GM12878 (cell line): ENCODE data around the gene LGALS8. TPM values are rescaled to one million over a fixed set of nuclear protein-coding genes. Genes with fewer than 3 reads are reported as not detected.

Source experiments
- ATAC-seq: fragments of 200-7000 bp; cut with Tn5 transposase; 3 replicates; pipeline ENCODE4 v1.9.1; 2020; ENCODE audit warnings: mild to moderate bottlenecking, moderate library complexity
- BruUV-seq: library from RNA; stranded (reverse); fragments of 400-500 nt; replicated peaks from 2 replicates; lab custom pipeline; 2021; lab: Mats Ljungman, UMichigan
- CTCF ChIA-PET: fragments of 300-600 bp; sonication (Branson Sonifier 250); formaldehyde crosslinking; extraction: SDS; loops from one replicate; lab custom pipeline; 2021; ENCODE audit warnings: inconsistent platforms; lab: Yijun Ruan, JAX
- POLR2A ChIA-PET: fragments of 350-600 bp; formaldehyde crosslinking; extraction: SDS; loops from one replicate; lab custom pipeline; 2021; ENCODE audit warnings: inconsistent platforms; lab: Charles Lee
- RAD21 ChIA-PET: fragments of 300-600 bp; sonication (Branson Sonifier 250); formaldehyde crosslinking; loops from one replicate; lab custom pipeline; 2023; ENCODE audit warnings: antibody characterized with exemption; ENCODE audit not compliant: unreplicated experiment; lab: Charles Lee
- SMC1A ChIA-PET: fragments of 300-600 bp; sonication (Branson Sonifier 250); formaldehyde crosslinking; loops from one replicate; lab custom pipeline; 2023; ENCODE audit not compliant: unreplicated experiment, uncharacterized antibody; lab: Charles Lee
- DNase-seq: peaks from one replicate; pipeline ENCODE4 v3.0.0-alpha.2; 2011; ENCODE audit warnings: low read depth, low spot score
- FAIRE-seq: peaks from 3 replicates; lab custom pipeline; 2011; peaks lifted over from hg19 to GRCh38; lab: Jason Lieb, UNC
- H2AFZ ChIP-seq: 2 replicates; pipeline ENCODE4 v1.6.0; 2011; ENCODE audit warnings: low read depth, low read length, control low read depth; ENCODE audit not compliant: control insufficient read depth
- H3K27ac ChIP-seq: 2 replicates; pipeline ENCODE4 v1.5.1; 2011; ENCODE audit warnings: control low read depth; ENCODE audit not compliant: control insufficient read depth, insufficient read depth
- H3K27me3 ChIP-seq, 2 experiments: replicated peaks in 1 of 2; 2 replicates each; pipeline versions ENCODE4 v1.6.0 to v1.6.1; 2011; ENCODE audit warnings: low read length in 1 of 2; ENCODE audit not compliant: control insufficient read depth in 2 of 2, insufficient read depth in 2 of 2
- H3K36me3 ChIP-seq, 2 experiments: 2 replicates each; pipeline ENCODE4 v1.5.1; 2011; ENCODE audit warnings: low read length in 1 of 2; ENCODE audit not compliant: control insufficient read depth in 2 of 2, insufficient read depth in 2 of 2
- H3K4me1 ChIP-seq: 2 replicates; pipeline ENCODE4 v1.6.1; 2011; ENCODE audit warnings: mild to moderate bottlenecking, low read length, moderate library complexity, mixed read lengths; ENCODE audit not compliant: control insufficient read depth, insufficient read depth
- H3K4me2 ChIP-seq: 2 replicates; pipeline ENCODE4 v1.6.0; 2011; ENCODE audit warnings: control low read depth; ENCODE audit not compliant: control insufficient read depth, insufficient read depth
- H3K4me3 ChIP-seq: fragments of 200-600 bp; sonication (generic); 2 replicates; pipeline ENCODE4 v1.5.1; 2016
- H3K79me2 ChIP-seq: 2 replicates; pipeline ENCODE4 v1.6.0; 2011; ENCODE audit warnings: low read length; ENCODE audit not compliant: control insufficient read depth, insufficient read depth
- H3K9ac ChIP-seq: 2 replicates; pipeline ENCODE4 v1.8.0; 2011; ENCODE audit warnings: low read length, control low read depth, mixed read lengths; ENCODE audit not compliant: control insufficient read depth, insufficient read depth
- H3K9me3 ChIP-seq: replicated peaks from 3 replicates; pipeline ENCODE4 v1.5.1; 2011; ENCODE audit warnings: mild to moderate bottlenecking, low read length; ENCODE audit not compliant: control insufficient read depth, insufficient read depth
- H4K20me1 ChIP-seq: 2 replicates; pipeline ENCODE4 v1.6.0; 2011; ENCODE audit not compliant: control insufficient read depth, insufficient read depth
- ATF3 ChIP-seq: IDR thresholded peaks from 2 replicates; pipeline ENCODE4 v1.6.1; 2011; ENCODE audit warnings: low read depth, mild to moderate bottlenecking, low read length, moderate library complexity, borderline replicate concordance; ENCODE audit errors: extremely low read depth
- BCL3 ChIP-seq: IDR thresholded peaks from 2 replicates; pipeline ENCODE4 v1.6.1; 2011; ENCODE audit warnings: borderline replicate concordance, low read depth, mild to moderate bottlenecking, moderate library complexity, low read length; ENCODE audit not compliant: insufficient read depth, poor library complexity, severe bottlenecking
- CBX5 ChIP-seq: sonication (generic); IDR thresholded peaks from 2 replicates; pipeline ENCODE4 v1.6.1; 2016; ENCODE audit warnings: low read depth, moderate library complexity, mild to moderate bottlenecking, inconsistent platforms
- IKZF1 ChIP-seq: fragments of 450-650 bp; conservative IDR thresholded peaks from 2 replicates; pipeline ENCODE4 v1.6.1; 2017; ENCODE audit warnings: antibody characterized with exemption, mild to moderate bottlenecking
- KLF5 ChIP-seq: fragments of 450-650 bp; IDR thresholded peaks from 2 replicates; pipeline ENCODE4 v1.6.1; 2014; ENCODE audit warnings: mild to moderate bottlenecking; ENCODE audit not compliant: partially characterized antibody
- LARP7 ChIP-seq: fragments of 450-650 bp; IDR thresholded peaks from 2 replicates; pipeline ENCODE4 v1.6.1; 2017; ENCODE audit warnings: mild to moderate bottlenecking
- RB1 ChIP-seq: fragments of 450-650 bp; formaldehyde crosslinking; IDR thresholded peaks from 2 replicates; pipeline ENCODE4 v1.6.1; 2017; ENCODE audit warnings: mild to moderate bottlenecking, borderline replicate concordance
- RUNX3 ChIP-seq: IDR thresholded peaks from 2 replicates; pipeline ENCODE4 v1.6.1; 2012; ENCODE audit warnings: low read length, inconsistent platforms
- SIN3A ChIP-seq: IDR thresholded peaks from 2 replicates; pipeline ENCODE4 v1.6.1; 2012; ENCODE audit warnings: low read depth, low read length, improper control_type of control experiment
- SPI1 ChIP-seq: IDR thresholded peaks from 2 replicates; pipeline ENCODE4 v1.6.1; 2011; ENCODE audit warnings: low read depth, mild to moderate bottlenecking, low read length, moderate library complexity, borderline replicate concordance; ENCODE audit not compliant: insufficient read depth
- TCF3 ChIP-seq: IDR thresholded peaks from 2 replicates; pipeline ENCODE4 v1.6.1; 2012; ENCODE audit warnings: low read depth, mild to moderate bottlenecking, low read length, borderline replicate concordance; ENCODE audit not compliant: insufficient read depth
- ZBTB4 ChIP-seq: fragments of 450-650 bp; formaldehyde crosslinking; IDR thresholded peaks from 2 replicates; pipeline ENCODE4 v1.4.0; 2022; ENCODE audit warnings: mild to moderate bottlenecking, moderate library complexity
- ZNF687 ChIP-seq: fragments of 450-650 bp; IDR thresholded peaks from 2 replicates; pipeline ENCODE4 v1.6.1; 2017; ENCODE audit warnings: mild to moderate bottlenecking, moderate library complexity
- WGBS: methylation state at CpG from one replicate; pipeline ENCODE4 v1.1.6; 2016; ENCODE audit warnings: low lambda C conversion rate; ENCODE audit not compliant: insufficient replicate concordance, insufficient coverage; ENCODE audit errors: missing lambda C conversion rate; 5-methylcytosine and 5-hydroxymethylcytosine counted together
- in situ Hi-C: fragments of 300-500 bp; cut with MboI; formaldehyde crosslinking; loops from 9 replicates; pipeline ENCODE4 v1.14.3; 2018; ENCODE audit warnings: mixed read lengths
- intact Hi-C: fragments of 100-400 bp; cut with micrococcal nuclease; formaldehyde crosslinking; loops from one replicate; pipeline ENCODE4 v1.14.2; 2022; ENCODE audit not compliant: unreplicated experiment
- polyA plus RNA-seq, 11 experiments: library from polyadenylated mRNA; depleted of rRNA in 4 of 11; unstranded in 6 of 11; stranded (reverse) in 5 of 11; fragments of >200 nt; fragmentation: Nextera tagmentation in 4 of 11; fragmentation: Illumina TruSeq in 1 of 11; extraction: Ambion mirVana in 4 of 11; extraction: Trizol in 1 of 11; gene quantifications; 1 replicate in 1 of 11; 2 replicates in 10 of 11; pipeline versions ENCODE4 v1.2.1 to v1.2.3, GENCODE V29; 2011 to 2016; ENCODE audit warnings: inconsistent platforms in 2 of 11, missing spikeins in 2 of 11, low read depth in 1 of 11
- total RNA-seq, 4 experiments: library from RNA; depleted of rRNA in 3 of 4; stranded (reverse); fragments of >200 nt in 3 of 4; fragmentation: Illumina TruSeq in 1 of 4; extraction: Trizol in 1 of 4; gene quantifications; 2 replicates each; pipeline versions ENCODE4 v1.2.1 to v1.2.3, GENCODE V29; 2013 to 2021

LGALS8 gene
- total and polyA plus RNA-seq, 10 of the 15 experiments (the other 5 are each of a cell fraction or from before 2014, with no cell fraction given): 15.4 to 86.5 (median 19.2) TPM

GRCh38 chr1:236502972-236503639 lies 20.7 kb upstream of the LGALS8 start:
- no peak overlapping the region for H3K9ac ChIP-seq
- 21% methylated on average over 15 of the region's 15 CpGs for WGBS
- H3K4me1 ChIP-seq: no peaks in the 10 kb centered on the region; the same call in 1 of the 2 replicates
- in situ Hi-C loops (no loop called here), intact Hi-C loops (no loop called here)
- no peak overlapping the region for H2AFZ ChIP-seq
- no TSS peak for BruUV-seq
- peaks cover 0 to 2% of the 10 kb centered on the region in 2 experiments; a peak in 2 of 4 replicates for H3K27me3 ChIP-seq
- H3K4me2 ChIP-seq: 0 out of 2 replicates have a peak overlapping the region, but pooled peaks have one; percentile 17
- SMC1A ChIA-PET: interaction anchor here (0.7 to 1.2 kb wide), 3 partner anchors 11 to 78 kb away, joined by 4 to 5 read pairs (median 4); no protein-coding TSS in a partner anchor
- H3K27ac ChIP-seq: no peak overlapping the region
- POLR2A ChIA-PET: interaction anchor here (0.7 kb wide), 1 partner anchor 346 kb away, joined by 6 read pairs; no protein-coding TSS in a partner anchor
- H3K4me3 ChIP-seq: no peak overlapping the region
- H4K20me1 ChIP-seq: no peaks in the 10 kb centered on the region
- RAD21 ChIA-PET: interaction anchor here (1.1 kb wide), 1 partner anchor 395 kb away, joined by 3 read pairs; no protein-coding TSS in a partner anchor
- H3K9me3 ChIP-seq: no peaks in the 10 kb centered on the region
- FAIRE-seq (no peak), DNase-seq (no peak), ATAC-seq (peak; percentile 40)
- no peaks in the 10 kb centered on the region for H3K79me2 ChIP-seq
- CTCF ChIA-PET: interaction anchor here (0.9 to 1.6 kb wide), 4 partner anchors 12 to 399 kb away, joined by 3 to 10 read pairs (median 4); no protein-coding TSS in a partner anchor
- H3K36me3 ChIP-seq: no peaks in the 10 kb centered on the region
- no peak for TF ChIP-seq TCF3
- peak; percentile 93 for TF ChIP-seq SPI1
- TF ChIP-seq LARP7: no peak
- no peak for TF ChIP-seq CBX5
- TF ChIP-seq IKZF1: peak; percentile 53
- no peak for TF ChIP-seq ZNF687
- no peak for TF ChIP-seq KLF5
- no peak for TF ChIP-seq RUNX3
- TF ChIP-seq ZBTB4 (CRISPR knock-in tag): no peak
- TF ChIP-seq RB1: no peak
- no peak for TF ChIP-seq BCL3
- no peak for TF ChIP-seq ATF3
- TF ChIP-seq SIN3A: no peak
